Activated CD8-positive, alpha-beta T cell treated with anti-CD3 and anti-CD28 coated beads, Interleukin-2, amount 10 ng/mL, durations not matched to agents 7 days and 5 days (primary cell): ENCODE results near the gene ABCB8. TPM values are rescaled to one million over a fixed set of nuclear protein-coding genes. Genes with fewer than 3 reads are reported as not detected.

Source experiments
- ATAC-seq: fragments of 150-1000 bp; cut with Tn5 transposase; one replicate; pipeline ENCODE4 v1.10.0; 2021; ENCODE audit warnings: moderate library complexity
- CTCF ChIA-PET: fragments of 350-600 bp; sonication (Branson Sonifier 250); formaldehyde crosslinking; loops from one replicate; lab custom pipeline; 2021; ENCODE audit warnings: antibody characterized with exemption; lab: Charles Lee
- POLR2A ChIA-PET: fragments of 350-600 bp; sonication (Branson Sonifier 250); formaldehyde crosslinking; loops from one replicate; lab custom pipeline; 2021; ENCODE audit warnings: antibody characterized with exemption; lab: Charles Lee
- DNase-seq: peaks from one replicate; pipeline ENCODE4 v3.0.0-alpha.2; 2020
- H3K27ac Mint-ChIP-seq: one replicate; pipeline ENCODE4 v1.8.0; 2021; ENCODE audit warnings: mild to moderate bottlenecking, mixed read lengths
- H3K27me3 Mint-ChIP-seq: one replicate; pipeline ENCODE4 v1.8.0; 2021; ENCODE audit warnings: low read depth, mixed read lengths
- H3K36me3 Mint-ChIP-seq: one replicate; pipeline ENCODE4 v1.8.0; 2021; ENCODE audit warnings: low read depth, mixed read lengths
- H3K4me1 Mint-ChIP-seq: one replicate; pipeline ENCODE4 v1.8.0; 2021; ENCODE audit warnings: low read depth, mixed read lengths
- H3K4me3 Mint-ChIP-seq: one replicate; pipeline ENCODE4 v1.8.0; 2021; ENCODE audit warnings: mild to moderate bottlenecking, mixed read lengths
- H3K9me3 Mint-ChIP-seq: one replicate; pipeline ENCODE4 v1.8.0; 2022; ENCODE audit warnings: mixed read lengths; ENCODE audit not compliant: insufficient read depth
- total RNA-seq, 2 experiments: library from RNA; stranded (reverse); gene quantifications; one replicate each; pipeline ENCODE4 v1.2.3, GENCODE V29; 2021

ABCB8 gene
- total RNA-seq, 2 experiments from 2014 or later: 48.0 to 49.5 TPM

DNA sequence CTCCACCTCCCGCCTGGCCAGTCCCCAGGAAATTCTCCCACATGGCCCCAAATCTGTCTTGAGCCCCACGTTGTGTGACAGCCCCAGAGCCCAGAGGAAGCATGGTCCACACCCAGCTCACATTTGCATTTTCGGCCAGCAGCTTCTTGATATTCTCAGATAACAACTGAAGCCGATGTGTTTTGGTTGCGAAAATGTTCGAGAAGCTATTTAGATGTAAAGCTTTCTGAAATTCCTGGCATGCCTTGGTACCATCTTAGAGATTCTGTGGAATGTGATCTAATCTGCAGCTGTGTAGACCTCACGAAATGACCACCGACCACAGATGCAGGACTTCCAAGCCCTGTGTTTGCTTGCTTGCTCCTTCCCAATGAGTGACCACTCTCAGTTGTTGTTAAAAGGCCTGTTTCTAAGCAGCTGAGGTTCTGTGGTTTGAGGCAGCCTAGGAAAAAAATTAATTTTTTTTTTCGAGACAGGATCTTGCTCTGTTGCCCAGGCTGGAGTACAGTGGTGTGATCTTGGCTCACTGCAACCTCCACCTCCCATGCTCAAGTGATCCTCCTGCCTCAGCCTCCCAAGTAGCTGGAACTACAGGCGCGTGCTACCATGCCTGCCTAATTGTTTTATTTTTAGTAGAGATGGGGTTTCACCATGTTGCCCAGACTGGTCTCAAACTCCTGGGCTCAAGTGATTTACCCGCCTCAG is 40.0 kb downstream of the ABCB8 start:
- CTCF ChIA-PET: interaction anchor here (0.7 kb wide), 1 partner anchor 15 kb away, joined by 3 read pairs; the partner anchor contains the start of gene TMUB1
- Mint-ChIP-seq H3K9me3 (no peaks in the 10 kb centered on the region), H3K36me3 (peaks cover 40% of the 10 kb centered on the region), H3K27ac (no peak overlapping the region), H3K4me3 (no peak overlapping the region), H3K27me3 (no peaks in the 10 kb centered on the region), H3K4me1 (no peaks in the 10 kb centered on the region)
- ATAC-seq (no peak), DNase-seq (no peak)
- POLR2A ChIA-PET: interaction anchor here (1.5 kb wide), 1 partner anchor 10 kb away, joined by 3 read pairs; no protein-coding TSS in a partner anchor

DNA sequence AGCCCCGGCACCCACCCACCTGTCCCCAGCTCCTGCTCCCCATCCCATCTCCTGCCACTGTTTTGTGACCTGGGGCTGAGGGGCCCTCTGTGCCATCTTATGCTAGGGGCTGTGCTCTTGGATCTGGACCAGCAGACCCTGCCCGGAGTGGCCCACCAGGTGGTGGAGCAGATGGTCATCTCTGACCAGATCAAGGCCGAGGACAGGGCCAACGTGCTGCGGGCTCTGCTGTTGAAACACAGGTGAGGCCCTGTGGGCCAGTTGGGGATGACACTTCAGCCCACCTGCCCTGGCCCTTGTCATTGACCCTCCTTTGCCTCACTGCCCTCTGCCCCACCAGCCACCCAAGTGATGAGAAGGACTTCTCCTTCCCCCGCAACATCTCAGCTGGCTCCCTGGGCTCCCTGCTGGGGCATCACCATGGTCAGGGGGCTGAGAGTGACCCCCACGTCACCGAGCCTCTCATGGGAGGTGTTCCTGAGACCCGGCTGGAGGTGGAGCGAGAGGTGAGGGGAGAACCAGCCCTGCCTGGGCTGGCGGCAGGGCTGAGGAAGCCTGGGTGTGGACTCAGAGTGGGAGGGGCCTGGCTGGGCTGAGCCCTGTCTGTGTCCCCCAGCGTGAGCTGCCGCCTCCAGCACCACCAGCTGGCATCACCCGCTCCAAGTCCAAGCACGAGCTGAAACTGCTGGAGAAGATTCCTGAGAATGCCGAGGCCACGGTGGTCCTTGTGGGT is 41.8 kb downstream of the ABCB8 start:
- H3K4me1 Mint-ChIP-seq: no peaks in the 10 kb centered on the region
- peaks cover 43% of the 10 kb centered on the region for H3K36me3 Mint-ChIP-seq
- no peaks in the 10 kb centered on the region for H3K9me3 Mint-ChIP-seq
- H3K4me3 Mint-ChIP-seq: no peak overlapping the region
- ChIA-PET CTCF (no interaction called here), POLR2A (interaction anchor here (0.7 kb wide), 1 partner anchor 1247 kb away, joined by 3 read pairs; no protein-coding TSS in a partner anchor)
- no peaks in the 10 kb centered on the region for H3K27me3 Mint-ChIP-seq
- DNase-seq (no peak), ATAC-seq (no peak)
- H3K27ac Mint-ChIP-seq: no peak overlapping the region

DNA sequence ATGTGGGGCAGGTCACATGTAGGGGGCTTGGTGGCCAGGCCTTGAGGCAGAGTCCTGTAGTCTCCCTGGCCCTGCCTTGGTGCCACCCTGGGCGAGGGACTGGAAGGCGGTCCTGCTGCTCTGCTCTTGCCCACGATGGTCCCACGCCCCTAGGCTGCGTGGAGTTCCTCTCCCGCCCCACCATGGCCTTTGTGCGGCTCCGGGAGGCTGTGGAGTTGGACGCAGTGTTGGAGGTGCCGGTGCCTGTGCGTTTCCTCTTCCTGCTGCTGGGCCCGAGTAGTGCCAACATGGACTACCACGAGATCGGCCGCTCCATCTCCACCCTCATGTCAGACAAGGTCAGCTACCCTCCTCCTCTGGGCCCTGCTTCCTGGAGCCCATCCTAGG is 42.3 kb downstream of the ABCB8 start:
- Mint-ChIP-seq H3K4me1 (no peaks in the 10 kb centered on the region), H3K27me3 (no peaks in the 10 kb centered on the region), H3K36me3 (peaks cover 41% of the 10 kb centered on the region), H3K4me3 (no peak overlapping the region), H3K9me3 (no peaks in the 10 kb centered on the region), H3K27ac (no peak overlapping the region)
- no peak for ATAC-seq
- CTCF ChIA-PET: no interaction called here
- DNase-seq: no peak
- POLR2A ChIA-PET: no interaction called here

DNA sequence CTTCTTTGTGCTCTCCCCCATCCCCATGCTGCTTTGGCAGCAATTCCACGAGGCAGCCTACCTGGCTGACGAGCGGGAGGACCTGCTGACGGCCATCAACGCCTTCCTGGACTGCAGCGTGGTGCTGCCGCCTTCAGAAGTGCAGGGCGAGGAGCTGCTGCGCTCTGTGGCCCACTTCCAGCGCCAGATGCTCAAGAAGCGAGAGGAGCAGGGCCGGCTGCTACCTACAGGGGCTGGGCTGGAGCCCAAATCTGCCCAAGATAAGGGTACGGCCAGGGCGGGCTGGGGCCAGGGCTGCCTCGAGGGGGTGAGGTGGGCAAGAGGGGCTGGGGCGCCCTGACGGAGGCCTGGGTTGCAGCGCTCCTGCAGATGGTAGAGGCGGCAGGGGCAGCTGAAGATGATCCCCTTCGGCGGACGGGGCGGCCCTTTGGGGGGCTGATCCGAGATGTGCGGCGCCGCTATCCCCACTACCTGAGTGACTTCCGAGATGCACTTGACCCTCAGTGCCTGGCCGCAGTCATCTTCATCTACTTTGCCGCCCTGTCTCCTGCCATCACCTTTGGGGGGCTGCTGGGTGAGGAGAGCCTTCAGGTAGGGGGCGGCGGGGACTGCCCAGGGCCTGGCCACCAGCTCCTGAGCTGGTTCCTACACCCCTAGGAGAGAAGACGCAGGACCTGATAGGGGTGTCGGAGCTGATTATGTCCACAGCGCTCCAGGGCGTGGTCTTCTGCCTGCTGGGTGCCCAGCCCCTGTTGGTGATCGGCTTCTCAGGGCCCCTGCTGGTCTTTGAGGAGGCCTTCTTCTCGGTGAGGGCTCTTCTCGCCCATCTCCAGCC is 43.0 kb downstream of the ABCB8 start:
- H3K36me3 Mint-ChIP-seq: peaks cover 47% of the 10 kb centered on the region
- DNase-seq: no peak
- no peak for ATAC-seq
- POLR2A ChIA-PET: no interaction called here
- H3K4me1 Mint-ChIP-seq: no peaks in the 10 kb centered on the region
- H3K4me3 Mint-ChIP-seq: no peak overlapping the region
- no peaks in the 10 kb centered on the region for H3K9me3 Mint-ChIP-seq
- H3K27me3 Mint-ChIP-seq: no peaks in the 10 kb centered on the region
- CTCF ChIA-PET: no interaction called here
- no peak overlapping the region for H3K27ac Mint-ChIP-seq

DNA sequence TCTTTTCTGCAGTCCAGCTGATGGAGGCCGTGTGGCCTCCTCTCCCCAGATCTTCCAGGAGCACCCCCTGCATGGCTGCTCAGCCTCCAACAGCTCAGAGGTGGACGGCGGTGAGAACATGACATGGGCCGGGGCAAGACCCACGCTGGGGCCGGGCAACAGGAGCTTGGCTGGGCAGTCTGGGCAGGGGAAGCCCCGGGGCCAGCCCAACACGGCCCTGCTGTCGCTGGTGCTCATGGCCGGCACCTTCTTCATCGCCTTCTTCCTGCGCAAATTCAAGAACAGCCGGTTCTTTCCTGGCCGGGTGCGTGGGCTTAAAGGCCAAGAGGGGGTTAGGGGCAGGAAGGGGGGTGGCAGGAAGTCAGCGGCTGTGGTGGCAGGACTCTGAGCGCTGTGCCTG is 45.7 kb downstream of the ABCB8 start:
- Mint-ChIP-seq H3K27me3 (no peaks in the 10 kb centered on the region), H3K4me3 (no peak overlapping the region), H3K4me1 (peaks cover 13% of the 10 kb centered on the region), H3K36me3 (peaks cover 48% of the 10 kb centered on the region), H3K9me3 (no peaks in the 10 kb centered on the region), H3K27ac (no peak overlapping the region)
- no peak for ATAC-seq
- POLR2A ChIA-PET: interaction anchor here (1.1 kb wide), 1 partner anchor 14 kb away, joined by 3 read pairs; no protein-coding TSS in a partner anchor
- CTCF ChIA-PET: interaction anchor here (1.5 kb wide), 1 partner anchor 56 kb away, joined by 5 read pairs; no protein-coding TSS in a partner anchor
- no peak for DNase-seq

DNA sequence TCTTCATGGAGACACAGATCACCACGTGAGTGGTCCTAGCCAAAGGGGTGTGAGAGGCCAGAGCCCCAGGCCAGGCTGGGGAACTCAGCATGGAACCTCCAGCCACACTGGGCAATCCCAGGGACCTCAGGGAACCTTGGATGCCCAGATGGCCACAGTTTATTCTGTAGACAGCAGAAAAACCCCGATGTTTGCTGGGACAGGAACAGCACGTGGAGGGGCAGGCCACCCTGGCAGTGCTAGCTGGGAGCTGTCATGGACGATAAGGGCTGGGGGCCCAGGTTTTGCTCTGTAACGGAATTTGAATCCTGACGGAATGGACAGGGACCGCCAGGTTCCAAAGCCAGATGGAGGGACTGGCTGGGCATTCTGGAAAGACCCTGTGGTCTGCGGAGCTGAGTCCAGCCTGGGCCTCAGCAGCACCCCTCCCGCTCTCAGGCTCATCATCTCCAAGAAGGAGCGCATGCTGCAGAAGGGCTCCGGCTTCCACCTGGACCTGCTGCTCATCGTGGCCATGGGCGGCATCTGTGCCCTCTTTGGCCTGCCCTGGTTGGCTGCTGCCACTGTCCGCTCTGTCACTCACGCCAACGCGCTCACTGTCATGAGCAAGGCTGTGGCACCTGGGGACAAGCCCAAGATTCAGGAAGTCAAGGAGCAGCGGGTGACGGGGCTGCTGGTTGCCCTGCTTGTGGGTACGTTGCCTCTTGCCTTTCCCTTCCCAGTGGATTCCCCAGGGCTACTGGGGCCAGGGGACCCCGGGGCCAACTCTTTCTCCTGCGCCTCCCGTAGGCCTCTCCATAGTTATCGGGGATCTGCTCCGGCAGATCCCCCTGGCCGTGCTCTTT is 46.8 kb downstream of the ABCB8 start:
- Mint-ChIP-seq H3K4me1 (peaks cover 22% of the 10 kb centered on the region), H3K4me3 (no peak overlapping the region), H3K27ac (no peak overlapping the region), H3K36me3 (peaks cover 48% of the 10 kb centered on the region), H3K9me3 (no peaks in the 10 kb centered on the region), H3K27me3 (no peaks in the 10 kb centered on the region)
- no peak for DNase-seq
- ChIA-PET POLR2A (no interaction called here), CTCF (no interaction called here)
- no peak for ATAC-seq

DNA sequence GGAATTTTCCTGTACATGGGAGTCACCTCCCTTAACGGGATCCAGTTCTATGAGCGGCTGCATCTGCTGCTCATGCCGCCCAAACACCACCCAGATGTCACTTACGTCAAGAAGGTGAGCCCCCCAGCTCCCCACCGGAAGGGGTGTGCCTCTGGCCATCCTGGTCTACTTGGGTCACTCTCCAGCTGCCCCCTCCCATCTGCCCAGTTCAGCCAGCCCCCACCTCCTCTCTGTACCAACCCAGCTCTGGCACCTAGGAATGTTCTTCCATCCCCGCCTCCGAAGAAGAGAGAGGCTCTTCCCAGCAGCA is 47.4 kb downstream of the ABCB8 start:
- POLR2A ChIA-PET: no interaction called here
- ATAC-seq: no peak
- CTCF ChIA-PET: no interaction called here
- peaks cover 47% of the 10 kb centered on the region for H3K36me3 Mint-ChIP-seq
- H3K9me3 Mint-ChIP-seq: no peaks in the 10 kb centered on the region
- no peak overlapping the region for H3K4me3 Mint-ChIP-seq
- no peaks in the 10 kb centered on the region for H3K27me3 Mint-ChIP-seq
- H3K27ac Mint-ChIP-seq: no peak overlapping the region
- peaks cover 22% of the 10 kb centered on the region for H3K4me1 Mint-ChIP-seq
- no peak for DNase-seq

DNA sequence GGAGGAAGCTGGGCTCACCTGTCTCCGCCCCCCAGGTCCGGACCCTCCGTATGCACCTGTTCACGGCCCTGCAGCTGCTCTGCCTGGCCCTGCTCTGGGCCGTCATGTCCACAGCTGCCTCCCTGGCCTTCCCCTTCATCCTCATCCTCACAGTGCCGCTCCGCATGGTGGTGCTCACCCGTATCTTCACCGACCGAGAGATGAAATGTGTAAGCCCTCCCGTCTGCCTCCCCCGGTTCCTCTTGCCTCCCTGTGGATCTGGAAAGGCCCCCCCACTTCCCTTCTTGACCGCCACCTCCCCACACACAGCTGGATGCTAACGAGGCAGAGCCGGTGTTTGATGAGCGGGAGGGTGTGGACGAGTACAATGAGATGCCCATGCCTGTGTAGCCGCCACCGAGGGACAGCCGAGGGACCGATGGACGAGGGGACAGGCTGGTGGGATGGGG is 47.8 kb downstream of the ABCB8 start:
- CTCF ChIA-PET: no interaction called here
- Mint-ChIP-seq H3K4me1 (peaks cover 26% of the 10 kb centered on the region), H3K9me3 (no peaks in the 10 kb centered on the region), H3K36me3 (peaks cover 44% of the 10 kb centered on the region), H3K27me3 (no peaks in the 10 kb centered on the region), H3K27ac (no peak overlapping the region), H3K4me3 (no peak overlapping the region)
- POLR2A ChIA-PET: interaction anchor here (0.7 to 2.6 kb wide), 3 partner anchors 14 to 39 kb away, joined by 3 to 6 read pairs (median 3); no protein-coding TSS in a partner anchor
- ATAC-seq (no peak), DNase-seq (no peak)

DNA sequence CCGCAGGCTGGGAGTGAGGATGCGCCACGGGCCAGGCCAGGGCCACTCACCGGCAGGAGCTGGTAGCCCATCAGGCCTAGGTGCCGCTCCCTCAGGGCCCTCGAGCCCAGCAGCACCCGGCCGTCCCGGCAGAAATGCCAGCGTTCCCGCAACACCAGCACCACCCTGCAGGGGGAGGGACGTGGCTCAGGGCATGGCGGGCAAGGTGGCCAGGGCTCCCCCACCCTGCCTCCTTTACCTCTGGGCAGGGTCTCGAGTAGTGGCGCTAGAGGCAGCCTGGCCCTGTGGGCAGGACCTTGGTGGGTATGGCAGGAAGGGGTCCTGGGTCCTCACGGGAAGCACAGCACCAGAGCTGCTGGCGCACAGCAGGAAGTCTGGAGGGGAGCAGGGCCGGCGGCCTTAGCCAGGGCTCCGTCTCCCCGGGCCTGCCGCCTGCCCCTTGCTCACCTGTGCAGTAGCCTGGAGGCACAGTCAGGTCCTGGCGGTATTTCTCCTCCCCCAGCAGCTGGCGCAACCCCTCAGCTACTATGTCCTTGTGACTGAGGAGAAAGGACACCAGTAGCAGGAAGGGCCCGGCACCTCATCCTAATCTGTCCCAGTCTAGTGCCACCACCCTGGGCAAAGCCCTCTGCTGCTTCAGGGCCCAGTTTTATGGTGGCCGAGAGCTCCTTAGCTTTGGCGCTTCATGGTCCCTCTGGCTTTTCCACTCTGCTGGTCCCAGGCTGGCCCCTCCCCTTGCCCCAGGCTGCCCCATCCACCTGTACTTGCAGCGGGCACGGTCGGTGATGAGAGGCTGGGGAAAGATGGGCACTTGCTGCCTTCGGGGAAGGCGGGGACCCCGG is 48.8 kb downstream of the ABCB8 start:
- Mint-ChIP-seq H3K4me3 (no peak overlapping the region), H3K9me3 (no peaks in the 10 kb centered on the region), H3K36me3 (peaks cover 38% of the 10 kb centered on the region), H3K27me3 (no peaks in the 10 kb centered on the region), H3K27ac (no peak overlapping the region), H3K4me1 (peaks cover 34% of the 10 kb centered on the region)
- CTCF ChIA-PET: interaction anchor here (1.7 kb wide), 1 partner anchor 17 kb away, joined by 4 read pairs; no protein-coding TSS in a partner anchor
- DNase-seq (no peak), ATAC-seq (no peak)
- POLR2A ChIA-PET: interaction anchor here (0.5 to 2.6 kb wide), 3 partner anchors 15 to 872 kb away, joined by 3 to 6 read pairs (median 3); no protein-coding TSS in a partner anchor

DNA sequence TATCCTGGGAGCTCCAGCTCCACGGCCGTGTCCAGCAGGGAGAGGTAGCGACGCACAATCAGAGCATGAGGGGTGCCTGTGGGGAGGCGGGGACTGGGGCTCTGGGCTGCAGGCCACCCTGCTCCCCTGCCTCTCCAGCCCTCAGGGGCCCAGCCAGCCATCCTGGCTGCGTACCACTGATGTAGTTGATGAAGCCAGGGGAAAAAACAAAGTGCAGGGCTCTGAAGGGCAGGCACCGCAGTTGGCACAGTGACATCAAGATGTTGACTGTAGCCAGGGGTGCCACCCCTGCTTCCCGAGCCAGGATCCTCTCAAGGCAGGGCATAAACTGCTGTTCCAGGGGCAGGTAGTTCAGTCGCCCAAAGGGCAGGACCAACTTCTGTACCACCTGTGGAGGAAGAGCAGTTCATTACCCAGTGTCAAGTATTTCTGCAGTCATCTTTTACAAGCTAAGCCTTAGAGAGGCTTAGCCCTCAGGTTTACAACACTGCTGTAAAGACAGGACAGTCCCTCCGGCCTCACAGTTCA is 49.5 kb downstream of the ABCB8 start:
- Mint-ChIP-seq H3K27me3 (no peaks in the 10 kb centered on the region), H3K36me3 (peaks cover 38% of the 10 kb centered on the region), H3K27ac (peak overlapping the region; percentile 69), H3K4me3 (peak overlapping the region; percentile 82), H3K9me3 (no peaks in the 10 kb centered on the region), H3K4me1 (peaks cover 39% of the 10 kb centered on the region)
- ATAC-seq (no peak), DNase-seq (no peak)
- POLR2A ChIA-PET: interaction anchor here (0.5 to 2.6 kb wide), 2 partner anchors 17 to 871 kb away, joined by 3 to 6 read pairs; no protein-coding TSS in a partner anchor
- CTCF ChIA-PET: interaction anchor here (1.7 kb wide), 1 partner anchor 17 kb away, joined by 4 read pairs; no protein-coding TSS in a partner anchor
